H1 (cell line): ENCODE results near the gene ZGRF1. TPM values are rescaled to one million over a fixed set of nuclear protein-coding genes. Genes with fewer than 3 reads are reported as not detected.

ENCODE experiments used
- BACH1 ChIP-seq: IDR thresholded peaks from 2 replicates; pipeline ENCODE4 v1.6.1; 2012; ENCODE audit warnings: low read length, improper control_type of control experiment
- BCL11A ChIP-seq, 2 experiments: IDR thresholded peaks; one replicate each; pipeline ENCODE4 v1.6.1; 2011; ENCODE audit warnings: low read depth in 2 of 2, low read length in 2 of 2, mild to moderate bottlenecking in 2 of 2
- CHD1 ChIP-seq: IDR thresholded peaks from 2 replicates; pipeline ENCODE4 v1.6.1; 2012; ENCODE audit warnings: low read depth, low read length, improper control_type of control experiment
- CREB1 ChIP-seq: IDR thresholded peaks from 2 replicates; pipeline ENCODE4 v1.6.1; 2012; ENCODE audit warnings: inconsistent platforms
- CTBP2 ChIP-seq: IDR thresholded peaks from 2 replicates; pipeline ENCODE4 v1.7.0; 2011; ENCODE audit warnings: borderline replicate concordance, mild to moderate bottlenecking, moderate library complexity, mixed read lengths, low read length; ENCODE audit not compliant: insufficient read depth, insufficient read length
- HDAC2 ChIP-seq, 2 experiments: fragments of 300-600 bp in 1 of 2; sonication (generic) in 1 of 2; IDR thresholded peaks; 2 replicates each; pipeline ENCODE4 v1.6.1; 2011 to 2012; ENCODE audit warnings: low read depth in 2 of 2, low read length in 2 of 2, mild to moderate bottlenecking in 2 of 2, moderate library complexity in 2 of 2, borderline replicate concordance in 1 of 2, inconsistent platforms in 1 of 2
- HDAC6 ChIP-seq: IDR thresholded peaks from one replicate; pipeline ENCODE4 v1.7.1; 2012; ENCODE audit warnings: low read depth, mild to moderate bottlenecking, inconsistent platforms, low read length, moderate library complexity
- JUN ChIP-seq: IDR thresholded peaks from 2 replicates; pipeline ENCODE4 v1.6.1; 2011; ENCODE audit warnings: low read depth, mild to moderate bottlenecking, improper control_type of control experiment, low read length
- KDM1A ChIP-seq: fragments of 200-600, 300-600 bp; sonication (generic); IDR thresholded peaks from 2 replicates; pipeline ENCODE4 v1.7.1; 2016; ENCODE audit warnings: mild to moderate bottlenecking, low read length, borderline replicate concordance
- KDM4A ChIP-seq: IDR thresholded peaks from one replicate; pipeline ENCODE4 v1.7.1; 2012; ENCODE audit warnings: low read depth, mild to moderate bottlenecking, moderate library complexity, low read length, inconsistent platforms; ENCODE audit not compliant: severe bottlenecking
- KDM5A ChIP-seq: fragments of 200-600 bp; IDR thresholded peaks from 2 replicates; pipeline ENCODE4 v1.7.1; 2012; ENCODE audit warnings: mild to moderate bottlenecking, low read length, inconsistent platforms, mixed read lengths
- PHF8 ChIP-seq: fragments of 200-600 bp; sonication (generic); conservative IDR thresholded peaks from 2 replicates; pipeline ENCODE4 v1.7.1; 2012; ENCODE audit warnings: low read depth, mild to moderate bottlenecking, inconsistent platforms, low read length, moderate library complexity
- POLR2A ChIP-seq, 2 experiments: IDR thresholded peaks; 1 replicate in 1 of 2; 2 replicates in 1 of 2; pipeline ENCODE4 v1.6.1; 2011; ENCODE audit warnings: low read depth in 2 of 2, low read length in 2 of 2, mild to moderate bottlenecking in 2 of 2; ENCODE audit errors: control extremely low read depth in 1 of 2
- POU5F1 ChIP-seq: IDR thresholded peaks from 2 replicates; pipeline ENCODE4 v1.6.1; 2011; ENCODE audit warnings: low read depth, mild to moderate bottlenecking, low read length, moderate library complexity
- RBBP5 ChIP-seq: IDR thresholded peaks from 2 replicates; pipeline ENCODE4 v1.7.1; 2012; ENCODE audit warnings: low read depth, mild to moderate bottlenecking, inconsistent platforms, low read length, moderate library complexity, borderline replicate concordance
- RFX5 ChIP-seq: IDR thresholded peaks from 2 replicates; pipeline ENCODE4 v1.6.1; 2011; ENCODE audit warnings: low read depth, low read length, improper control_type of control experiment, borderline replicate concordance
- SAP30 ChIP-seq: fragments of 300-600 bp; sonication (generic); IDR thresholded peaks from 2 replicates; pipeline ENCODE4 v1.7.1; 2012; ENCODE audit warnings: low read length, moderate library complexity, mild to moderate bottlenecking, inconsistent platforms; ENCODE audit not compliant: insufficient read depth, insufficient replicate concordance
- SIN3A ChIP-seq, 2 experiments: IDR thresholded peaks in 1 of 2; conservative IDR thresholded peaks in 1 of 2; 2 replicates each; pipeline ENCODE4 v1.6.1; 2011 to 2012; ENCODE audit warnings: low read length in 2 of 2, improper control_type of control experiment in 1 of 2, low read depth in 1 of 2, mild to moderate bottlenecking in 1 of 2
- SP1 ChIP-seq: IDR thresholded peaks from 2 replicates; pipeline ENCODE4 v1.6.1; 2011; ENCODE audit warnings: low read depth, low read length
- polyA plus RNA-seq, 7 experiments: library from polyadenylated mRNA; depleted of rRNA in 3 of 7; stranded (reverse) in 5 of 7; unstranded in 2 of 7; fragments of >200 nt in 5 of 7; fragments of 200-250 nt in 2 of 7; gene quantifications; 1 replicate in 5 of 7; 2 replicates in 1 of 7; 4 replicates in 1 of 7; pipeline versions ENCODE4 v1.2.1 to v1.2.3, GENCODE V29; 2011 to 2013; ENCODE audit warnings: missing spikeins in 2 of 7, mixed read lengths in 2 of 7
- total RNA-seq: library from RNA; stranded (reverse); fragmentation: NEBNext Ultra II Directional; extraction: Animal tissue kit (Norgen Biotek cat#: 25700); gene quantifications from 2 replicates; pipeline ENCODE4 v1.2.1, GENCODE V29; 2021
- TF ChIP-seq, protein P1 (sequence below): IDR thresholded peaks from 2 replicates; pipeline ENCODE4 v1.6.1; 2012; ENCODE audit warnings: low read length, inconsistent platforms
- TF ChIP-seq, protein P2 (sequence below): IDR thresholded peaks from 2 replicates; pipeline ENCODE4 v1.6.1; 2012; ENCODE audit warnings: inconsistent platforms

The ZGRF1 gene
- total and polyA plus RNA-seq, 2 of the 8 experiments (the other 6 are each of a cell fraction or from before 2014, with no cell fraction given): 12.0 to 44.6 TPM

DNA sequence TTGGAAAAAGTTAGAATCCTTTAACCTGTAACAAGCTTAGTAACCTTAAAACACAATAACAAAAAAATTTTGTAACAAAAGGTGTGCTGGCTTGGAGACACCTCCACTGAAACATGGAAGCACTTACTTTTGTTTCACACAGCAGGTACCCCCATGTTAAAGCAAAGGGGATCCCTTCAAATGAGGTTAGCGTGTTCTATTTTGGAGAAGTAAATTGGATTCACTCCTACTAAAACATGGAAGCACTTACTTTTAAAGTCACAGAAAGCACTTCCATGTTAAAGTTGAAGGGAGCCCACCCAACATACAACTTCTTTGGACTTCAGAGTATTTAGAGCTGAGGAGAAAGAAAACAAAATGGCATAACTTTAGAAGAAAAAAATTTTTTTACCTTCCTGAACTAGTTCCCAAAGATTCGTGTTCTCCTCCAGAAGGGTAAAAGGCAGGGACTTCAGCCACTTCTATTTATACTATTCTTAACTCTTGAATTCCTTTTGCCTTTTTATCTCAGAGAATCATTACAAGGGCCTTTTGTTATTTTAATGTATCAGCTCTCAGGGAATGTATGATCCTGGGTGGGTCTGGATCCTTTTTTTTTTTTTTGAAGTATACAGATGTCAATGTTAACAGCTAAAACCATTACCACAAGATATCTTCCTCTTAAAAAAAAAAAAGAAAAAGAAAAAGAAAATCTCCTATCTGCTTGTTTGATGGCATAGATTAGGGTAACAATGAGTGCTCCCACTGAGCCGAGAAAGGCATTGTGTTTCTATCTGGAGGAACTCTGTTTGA, 11.8 kb upstream of the ZGRF1 start (continued):
- TF ChIP-seq, protein P1, sequence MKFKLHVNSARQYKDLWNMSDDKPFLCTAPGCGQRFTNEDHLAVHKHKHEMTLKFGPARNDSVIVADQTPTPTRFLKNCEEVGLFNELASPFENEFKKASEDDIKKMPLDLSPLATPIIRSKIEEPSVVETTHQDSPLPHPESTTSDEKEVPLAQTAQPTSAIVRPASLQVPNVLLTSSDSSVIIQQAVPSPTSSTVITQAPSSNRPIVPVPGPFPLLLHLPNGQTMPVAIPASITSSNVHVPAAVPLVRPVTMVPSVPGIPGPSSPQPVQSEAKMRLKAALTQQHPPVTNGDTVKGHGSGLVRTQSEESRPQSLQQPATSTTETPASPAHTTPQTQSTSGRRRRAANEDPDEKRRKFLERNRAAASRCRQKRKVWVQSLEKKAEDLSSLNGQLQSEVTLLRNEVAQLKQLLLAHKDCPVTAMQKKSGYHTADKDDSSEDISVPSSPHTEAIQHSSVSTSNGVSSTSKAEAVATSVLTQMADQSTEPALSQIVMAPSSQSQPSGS: peak; percentile 99
- TF ChIP-seq HDAC6 (no peak), CTBP2 (no peak), POLR2A (IDR thresholded peaks at IDR 0.05; ENCODE audit: control extremely low read depth in 1 of 2, low read depth in 2 of 2, low read length in 2 of 2) (peak; percentile 95 to 98), HDAC2 (IDR thresholded peaks at IDR 0.05; ENCODE audit: borderline replicate concordance in 1 of 2, low read depth in 2 of 2, low read length in 2 of 2) (peak in 1 of 2 experiments; percentile 65; a peak in 1 of 4 replicates), RBBP5 (no peak), BACH1 (no peak), BCL11A (IDR thresholded peaks at IDR 0.05; ENCODE audit: low read depth in 2 of 2, low read length in 2 of 2) (no peak), KDM5A (no peak), POU5F1 (peak; percentile 66; the same call in 1 of the 2 replicates), CHD1 (peak; percentile 88; the same call in 1 of the 2 replicates), PHF8 (peak; percentile 35), SP1 (peak; percentile 55), KDM1A (no peak), CREB1 (no peak; the same call in 1 of the 2 replicates), SIN3A (conservative IDR thresholded peaks at IDR 0.05 in 1 of 2, IDR thresholded peaks at IDR 0.05 in 1 of 2; ENCODE audit: low read depth in 1 of 2, low read length in 2 of 2) (no peak), JUN (no peak), SAP30 (no peak), KDM4A (no peak), RFX5 (no peak)
- TF ChIP-seq, protein P2, sequence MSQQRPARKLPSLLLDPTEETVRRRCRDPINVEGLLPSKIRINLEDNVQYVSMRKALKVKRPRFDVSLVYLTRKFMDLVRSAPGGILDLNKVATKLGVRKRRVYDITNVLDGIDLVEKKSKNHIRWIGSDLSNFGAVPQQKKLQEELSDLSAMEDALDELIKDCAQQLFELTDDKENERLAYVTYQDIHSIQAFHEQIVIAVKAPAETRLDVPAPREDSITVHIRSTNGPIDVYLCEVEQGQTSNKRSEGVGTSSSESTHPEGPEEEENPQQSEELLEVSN: 0 out of 2 replicates have a peak, but pooled peaks have one; percentile 9
